NCI-H1417 treated with DMSO at 0.1 percent for 48 hours (cell line): ENCODE measurements around the gene CD248.
"Not testable (repeated sequence)": the region's sequence is repeated elsewhere in the genome, so short reads cannot be mapped to it uniquely, and the experiment has no call there.

Experiments
- DNase-seq: peaks from one replicate; lab custom pipeline; 2025; lab: John Stamatoyannopoulos, UW

The CD248 gene

DNA sequence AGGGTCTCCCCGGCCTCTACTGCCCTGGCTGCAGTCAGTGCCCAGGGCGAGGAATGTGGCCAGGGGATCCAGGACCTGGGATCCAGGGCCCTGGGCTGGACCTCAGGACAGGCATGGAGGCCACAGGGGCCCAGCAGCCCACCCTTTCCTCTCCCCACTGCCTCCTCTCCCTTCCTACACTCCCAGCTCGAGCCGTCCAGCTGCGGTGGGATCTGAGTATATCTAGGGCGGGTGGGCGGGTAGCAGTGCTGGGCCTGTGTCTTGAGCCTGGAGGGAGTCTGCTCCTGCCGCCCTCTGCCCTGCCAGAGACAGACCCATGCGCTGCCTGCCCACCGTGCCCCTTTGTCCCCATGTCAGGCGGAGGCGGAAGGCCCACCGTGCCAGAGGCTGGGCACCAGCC lies 40.2 kb downstream of the CD248 start:
- DNase-seq, result not testable (repeated sequence)

DNA sequence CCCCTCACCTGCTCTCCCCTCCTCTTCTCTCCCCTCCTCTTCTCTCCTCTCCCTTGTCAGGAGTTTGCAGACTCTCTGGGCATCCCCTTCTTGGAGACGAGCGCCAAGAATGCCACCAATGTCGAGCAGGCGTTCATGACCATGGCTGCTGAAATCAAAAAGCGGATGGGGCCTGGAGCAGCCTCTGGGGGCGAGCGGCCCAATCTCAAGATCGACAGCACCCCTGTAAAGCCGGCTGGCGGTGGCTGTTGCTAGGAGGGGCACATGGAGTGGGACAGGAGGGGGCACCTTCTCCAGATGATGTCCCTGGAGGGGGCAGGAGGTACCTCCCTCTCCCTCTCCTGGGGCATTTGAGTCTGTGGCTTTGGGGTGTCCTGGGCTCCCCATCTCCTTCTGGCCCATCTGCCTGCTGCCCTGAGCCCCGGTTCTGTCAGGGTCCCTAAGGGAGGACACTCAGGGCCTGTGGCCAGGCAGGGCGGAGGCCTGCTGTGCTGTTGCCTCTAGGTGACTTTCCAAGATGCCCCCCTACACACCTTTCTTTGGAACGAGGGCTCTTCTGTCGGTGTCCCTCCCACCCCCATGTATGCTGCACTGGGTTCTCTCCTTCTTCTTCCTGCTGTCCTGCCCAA lies 40.7 kb downstream of the CD248 start:
- no peak for DNase-seq

DNA sequence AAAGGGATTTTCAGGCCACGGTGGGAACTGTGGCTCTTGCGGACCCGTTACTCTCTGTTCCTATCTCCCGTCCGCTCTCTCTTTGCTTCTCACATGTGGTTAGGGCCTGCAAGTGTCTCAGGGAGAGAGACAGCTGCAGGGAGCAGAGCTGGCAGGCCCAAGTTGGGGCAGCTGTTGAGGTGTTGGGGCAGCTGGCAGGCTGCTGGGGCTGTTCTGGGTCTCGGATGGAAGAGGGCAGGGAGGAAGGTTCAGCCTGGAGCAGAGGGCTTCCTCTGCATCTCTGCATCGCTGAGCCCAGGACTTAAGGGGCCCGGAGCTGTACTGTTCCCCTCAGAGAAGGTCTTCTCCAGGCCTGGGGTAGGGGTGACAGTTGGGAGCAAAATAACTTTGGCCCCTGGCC lies 41.4 kb downstream of the CD248 start:
- no peak for DNase-seq

DNA sequence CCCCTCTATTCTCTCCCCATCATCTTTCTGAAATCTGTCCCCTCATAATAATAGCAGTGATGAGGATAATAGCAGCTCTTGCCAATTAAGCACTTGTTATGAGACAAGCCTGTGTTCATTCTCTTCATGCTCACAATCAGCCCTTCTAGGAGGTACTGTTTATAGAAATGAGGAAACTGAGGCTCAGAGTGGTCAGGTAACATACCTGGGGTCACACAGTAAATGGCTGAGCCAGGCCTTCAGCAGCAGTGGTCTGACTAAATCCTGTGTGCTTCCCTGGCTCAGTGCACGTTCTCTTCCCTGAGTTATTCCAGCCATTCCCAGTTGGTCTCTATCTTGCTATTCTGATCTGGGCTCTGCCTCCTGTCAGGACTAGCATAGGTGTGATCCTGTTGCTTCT lies 42.6 kb downstream of the CD248 start:
- DNase-seq, result no peak

DNA sequence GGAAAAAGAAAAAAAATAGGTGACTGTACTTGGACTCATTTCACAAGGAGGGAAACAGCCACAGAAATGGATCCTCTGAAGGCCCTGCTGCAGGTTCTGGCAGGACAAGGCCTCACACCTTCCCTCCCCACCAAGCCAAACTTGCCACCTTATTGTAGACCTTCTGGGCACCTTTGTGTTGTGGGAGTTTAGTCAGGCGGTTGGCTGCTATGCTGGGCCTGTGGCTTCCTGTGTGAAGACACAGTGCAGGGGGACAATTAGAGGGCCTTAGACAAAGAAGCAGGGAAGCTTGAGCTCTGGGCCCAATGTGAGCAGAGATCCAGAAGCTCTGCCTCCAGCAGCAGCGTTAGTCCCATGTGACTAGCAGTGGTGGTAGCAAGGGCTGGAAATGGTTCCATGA lies 44.2 kb downstream of the CD248 start:
- no peak for DNase-seq

DNA sequence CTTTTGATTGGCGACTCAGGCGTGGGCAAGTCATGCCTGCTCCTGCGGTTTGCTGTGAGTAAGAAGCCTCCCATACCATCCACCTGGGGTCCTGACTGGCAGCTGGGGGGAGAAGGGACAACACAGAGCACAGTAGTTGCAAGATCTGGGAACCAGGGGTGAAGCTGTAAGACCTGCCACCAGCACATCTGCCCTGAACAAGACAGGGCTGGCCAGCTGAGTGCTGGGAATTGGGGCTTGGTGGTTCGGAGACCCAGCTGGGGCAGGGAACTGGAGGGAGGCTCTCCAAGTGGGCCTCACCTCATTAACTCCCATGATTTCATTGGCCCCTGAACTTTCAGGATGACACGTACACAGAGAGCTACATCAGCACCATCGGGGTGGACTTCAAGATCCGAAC lies 45.0 kb downstream of the CD248 start:
- no peak for DNase-seq

DNA sequence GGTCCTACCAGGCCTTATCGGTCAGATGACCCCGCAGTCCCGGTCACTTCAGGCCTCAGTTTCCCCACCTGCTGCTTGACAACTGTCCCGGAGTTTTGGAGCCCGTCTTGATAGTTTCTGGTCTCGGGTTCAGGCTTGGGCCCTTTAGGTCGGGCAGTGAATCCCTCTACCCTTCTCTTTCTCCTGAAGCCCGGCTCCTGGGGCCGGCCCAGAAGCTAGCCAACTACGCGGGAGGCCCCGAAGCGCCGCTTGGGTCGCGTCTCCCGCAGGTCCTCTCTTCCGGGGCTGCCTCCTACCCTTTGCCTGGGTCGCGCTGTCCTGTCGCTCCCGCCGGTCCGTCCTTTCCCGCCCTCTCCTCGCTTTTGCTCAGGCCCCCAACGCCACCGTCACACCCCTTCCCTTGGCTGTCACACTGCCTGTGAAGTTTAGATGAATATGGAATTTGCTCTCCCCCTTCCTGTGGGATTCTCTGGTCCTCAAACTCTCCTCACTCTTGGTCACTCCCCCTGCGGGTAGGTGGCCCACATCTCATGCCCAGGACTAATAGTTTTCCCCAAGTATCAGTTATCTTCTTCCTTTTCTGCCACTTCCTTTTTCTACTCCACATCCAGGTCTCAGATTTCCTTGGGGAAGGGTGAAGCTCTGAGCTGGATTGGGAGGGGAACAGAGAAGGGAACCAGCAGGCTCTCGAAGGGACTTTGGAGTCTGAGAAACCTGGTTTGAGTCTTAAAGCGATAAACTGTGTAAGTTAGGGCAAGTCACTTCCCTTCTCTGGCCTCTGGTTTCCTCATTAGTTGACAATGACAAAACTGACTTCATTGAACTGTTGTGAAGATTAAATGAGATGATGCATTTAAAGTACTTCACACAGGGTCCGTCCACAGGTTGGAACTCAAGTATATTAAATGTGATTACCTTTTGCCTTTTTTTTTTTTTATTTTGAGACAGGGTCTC lies 47.6 kb downstream of the CD248 start:
- no peak for DNase-seq

DNA sequence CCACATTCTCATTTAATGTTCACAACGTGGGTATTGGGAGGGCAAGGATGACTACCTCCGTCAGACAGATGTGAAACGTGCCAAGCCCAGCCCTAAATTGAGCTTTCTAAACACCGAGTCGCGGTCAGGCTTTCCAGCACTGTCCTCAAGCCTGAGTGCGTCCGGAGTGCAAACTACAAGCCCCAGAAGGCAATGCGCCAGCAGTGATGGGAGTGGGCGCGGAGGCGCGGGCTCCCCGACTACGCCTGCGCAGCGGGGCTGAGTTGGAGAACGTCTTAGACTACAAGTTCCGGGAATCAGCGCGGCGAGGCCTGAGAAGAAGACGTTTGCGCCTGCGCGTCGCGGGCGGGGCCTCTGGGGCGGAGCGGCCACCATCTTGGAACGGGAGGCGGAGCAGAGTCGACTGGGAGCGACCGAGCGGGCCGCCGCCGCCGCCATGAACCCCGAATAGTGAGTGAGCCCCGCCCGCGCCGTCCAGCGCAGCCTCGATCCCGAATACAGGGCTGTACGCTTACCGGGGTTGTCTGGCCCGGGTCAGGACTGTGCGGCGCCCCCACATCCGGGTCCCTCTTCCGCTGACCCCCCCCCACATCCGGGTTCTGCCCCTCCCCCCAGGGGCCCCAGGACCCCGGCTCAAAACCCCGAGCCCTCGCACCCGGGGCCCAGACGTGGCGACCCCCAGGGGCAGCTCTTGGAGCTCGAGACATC lies 48.4 kb downstream of the CD248 start, which contains the start of gene RAB1B:
Gene RAB1B (plus strand): TSS at position 396 of the 708 bp plus-strand sequence. CDS start 41 bp downstream, at position 437.
- DNase-seq, result peak; percentile 97

DNA sequence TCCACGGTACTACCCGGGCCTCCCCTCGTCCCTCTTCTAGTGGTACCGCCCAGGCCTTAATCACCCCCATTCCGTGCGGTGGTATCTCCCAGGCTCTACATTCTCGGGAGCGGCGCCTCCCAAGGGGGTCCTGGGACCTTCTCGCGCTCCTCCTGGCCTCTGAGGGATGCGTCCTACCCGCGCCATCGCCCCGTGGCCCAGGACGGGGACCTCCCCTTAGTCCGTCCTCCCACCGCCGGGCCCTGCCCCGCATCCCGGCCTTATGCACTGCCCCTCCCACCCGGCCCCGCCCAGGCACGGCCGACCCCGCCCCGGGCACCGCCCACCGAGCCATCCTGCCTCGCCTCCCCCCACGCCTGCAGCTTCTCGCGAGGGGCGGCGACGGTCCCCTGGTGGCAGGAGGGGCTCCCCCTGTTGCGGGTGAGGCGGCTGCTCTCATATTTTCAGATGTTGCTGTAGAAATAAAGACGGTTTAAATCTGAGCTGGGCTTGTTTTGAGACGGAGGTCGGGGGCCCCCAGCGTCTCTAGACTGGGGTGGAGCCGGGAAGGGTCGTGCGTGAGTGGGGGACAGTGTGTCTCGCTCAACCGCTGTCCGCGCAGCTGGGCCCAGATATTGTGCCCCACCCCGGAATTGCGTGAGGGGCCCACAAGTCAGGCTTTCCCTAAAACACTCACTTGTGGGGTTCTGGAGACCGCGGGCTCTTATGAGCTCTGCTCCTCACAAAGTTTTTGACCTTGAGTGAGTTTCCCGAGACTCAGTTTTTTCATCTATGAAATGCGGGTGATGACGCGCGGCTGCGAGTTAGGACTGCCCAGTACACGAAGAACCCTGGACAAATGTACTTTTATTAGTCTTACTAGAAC lies 49.2 kb downstream of the CD248 start:
- DNase-seq, result no peak

DNA sequence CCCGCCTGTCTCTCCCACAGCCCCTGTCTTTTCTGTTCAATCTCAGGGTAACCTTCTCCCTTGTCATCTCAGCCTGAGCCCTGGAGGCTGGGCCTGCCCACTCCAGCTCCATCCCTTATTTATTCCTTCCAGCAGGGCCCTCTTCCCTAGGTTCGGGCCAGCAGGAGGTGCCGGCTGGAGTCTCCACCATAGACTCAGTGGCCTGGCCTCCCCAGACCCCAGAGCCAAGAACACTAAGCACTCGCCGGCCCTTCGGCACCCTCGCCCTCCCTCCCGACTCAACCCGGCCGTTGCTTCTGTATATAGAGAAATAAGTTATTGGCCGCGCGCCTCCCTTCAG lies 49.8 kb downstream of the CD248 start:
- no peak for DNase-seq

DNA sequence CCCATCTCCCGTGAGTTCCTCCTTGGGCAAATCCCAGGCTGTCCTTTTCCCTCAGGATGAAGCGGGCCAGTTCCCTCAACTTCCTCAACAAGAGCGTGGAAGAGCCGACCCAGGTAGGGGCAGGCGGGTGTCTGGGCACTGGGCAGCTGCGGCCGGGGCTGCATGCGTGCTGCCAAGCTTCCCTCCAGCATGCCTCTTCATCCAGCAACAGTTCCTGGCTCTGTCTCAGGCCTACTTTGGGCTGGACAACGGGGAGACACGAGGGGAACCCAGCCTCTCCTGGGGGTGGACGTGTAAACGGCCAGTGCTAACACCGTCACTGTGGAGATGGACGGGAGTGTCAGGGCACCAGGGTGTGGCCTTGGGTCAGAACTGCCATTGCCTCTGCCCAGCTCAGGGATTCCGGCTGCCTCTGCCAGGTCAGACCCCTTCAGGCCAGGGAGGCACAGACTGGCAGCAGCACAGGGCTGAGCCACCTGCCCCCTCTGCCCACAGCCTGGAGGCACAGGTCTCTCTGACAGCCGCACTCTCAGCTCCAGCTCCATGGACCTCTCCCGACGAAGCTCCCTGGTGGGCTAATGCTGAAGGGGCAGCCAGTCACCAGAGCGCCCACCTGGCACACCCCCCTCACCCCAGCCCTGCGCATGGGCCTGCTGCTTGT lies 50.3 kb downstream of the CD248 start:
- no peak for DNase-seq

DNA sequence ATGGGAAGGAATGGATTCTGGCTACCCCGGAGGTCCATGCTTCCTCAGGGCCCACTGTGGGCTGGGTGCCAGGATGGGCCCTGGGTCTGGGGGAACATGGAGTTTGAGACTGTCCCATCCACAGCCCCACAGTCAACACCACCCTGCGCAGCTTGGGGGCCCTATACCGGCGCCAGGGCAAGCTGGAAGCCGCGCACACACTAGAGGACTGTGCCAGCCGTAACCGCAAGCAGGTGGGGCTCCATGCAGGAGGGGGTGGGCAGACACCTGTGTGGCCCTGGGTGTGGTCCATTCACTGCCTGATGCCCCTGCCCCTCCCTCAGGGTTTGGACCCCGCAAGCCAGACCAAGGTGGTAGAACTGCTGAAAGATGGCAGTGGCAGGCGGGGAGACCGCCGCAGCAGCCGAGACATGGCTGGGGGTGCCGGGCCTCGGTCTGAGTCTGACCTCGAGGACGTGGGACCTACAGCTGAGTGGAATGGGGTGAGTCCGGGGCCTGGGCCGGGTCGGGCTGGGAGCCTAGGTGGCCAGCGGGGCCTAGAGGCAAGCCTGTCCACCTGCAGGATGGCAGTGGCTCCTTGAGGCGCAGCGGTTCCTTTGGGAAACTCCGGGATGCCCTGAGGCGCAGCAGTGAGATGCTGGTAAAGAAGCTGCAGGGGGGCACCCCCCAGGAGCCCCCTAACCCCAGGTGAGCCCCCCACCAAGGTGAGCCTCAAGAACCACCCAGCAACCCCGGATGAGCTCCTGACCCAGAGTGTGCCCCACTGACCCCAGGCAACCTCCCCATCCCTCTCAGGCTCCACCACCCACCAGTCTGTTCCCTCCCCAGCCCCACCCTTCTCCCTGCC lies 51.1 kb downstream of the CD248 start:
- DNase-seq, result no peak

DNA sequence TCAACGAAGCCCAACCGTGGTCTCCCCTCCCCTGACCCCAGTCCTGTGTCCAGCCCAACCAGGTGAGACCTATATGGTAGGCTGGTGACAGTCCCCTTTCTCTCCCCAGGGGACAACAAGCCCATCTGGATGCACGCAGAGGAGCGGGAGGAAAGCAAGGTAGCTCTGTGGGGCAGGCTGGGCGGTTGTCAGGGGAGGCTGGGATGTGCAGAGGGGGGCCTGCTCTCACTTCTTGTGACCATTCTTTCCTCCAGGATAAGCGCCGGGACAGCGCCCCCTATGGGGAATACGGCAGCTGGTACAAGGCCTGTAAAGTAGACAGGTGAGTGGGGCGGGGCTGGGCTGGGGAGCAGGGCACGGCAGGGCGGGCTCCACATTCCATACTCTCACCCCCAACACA lies 51.9 kb downstream of the CD248 start:
- no peak for DNase-seq
